Parathyroid adenoma (tissue), 2 donors: Measurements from ENCODE around the gene ARHGAP27.

Experiments used
- H2AFZ ChIP-seq: fragments of 300-600 bp; sonication (generic); one replicate; pipeline ENCODE4 v1.7.0; 2017; ENCODE audit warnings: antibody characterized with exemption, mild to moderate bottlenecking
- H3K27ac ChIP-seq: fragments of 300-600 bp; sonication (generic); one replicate; pipeline ENCODE4 v1.7.0; 2017
- H3K27me3 ChIP-seq: fragments of 300-600 bp; sonication (generic); one replicate; pipeline ENCODE4 v1.7.0; 2017; ENCODE audit warnings: low read length; ENCODE audit not compliant: control insufficient read depth, insufficient read depth
- H3K36me3 ChIP-seq: fragments of 300-600 bp; sonication (generic); one replicate; pipeline ENCODE4 v1.7.0; 2017; ENCODE audit warnings: low read length; ENCODE audit not compliant: control insufficient read depth, insufficient read depth
- H3K4me1 ChIP-seq: fragments of 300-600 bp; sonication (generic); one replicate; pipeline ENCODE4 v1.7.0; 2017; ENCODE audit warnings: control low read depth
- H3K4me2 ChIP-seq: fragments of 300-600 bp; sonication (generic); one replicate; pipeline ENCODE4 v1.7.0; 2017; ENCODE audit warnings: low read length
- H3K4me3 ChIP-seq: fragments of 300-600 bp; sonication (generic); one replicate; pipeline ENCODE4 v1.7.0; 2017; ENCODE audit warnings: low read depth, low read length
- H3K79me2 ChIP-seq: fragments of 300-600 bp; sonication (generic); one replicate; pipeline ENCODE4 v1.7.0; 2017; ENCODE audit warnings: control low read depth
- H3K9ac ChIP-seq: fragments of 300-600 bp; sonication (generic); one replicate; pipeline ENCODE4 v1.7.0; 2017; ENCODE audit warnings: mild to moderate bottlenecking
- H3K9me3 ChIP-seq: fragments of 300-600 bp; sonication (generic); one replicate; pipeline ENCODE4 v1.7.0; 2017; ENCODE audit warnings: low read length; ENCODE audit not compliant: control insufficient read depth
- CTCF ChIP-seq: fragments of 300-600 bp; sonication (generic); IDR thresholded peaks from one replicate; pipeline ENCODE4 v1.7.0; 2017; ENCODE audit warnings: antibody characterized with exemption, mild to moderate bottlenecking
- donor health status: primary hyperparathyroidism.

Gene ARHGAP27

GRCh38 chr17:45391291-45391690, 41.4 kb downstream of the ARHGAP27 start:
- H3K27ac ChIP-seq, result no peak overlapping the region
- H3K4me2 ChIP-seq, result no peak overlapping the region
- H3K36me3 ChIP-seq, result no peaks in the 10 kb centered on the region
- H3K9ac ChIP-seq, result no peak overlapping the region
- H3K4me1 ChIP-seq, result no peaks in the 10 kb centered on the region
- no peak overlapping the region for H2AFZ ChIP-seq
- H3K9me3 ChIP-seq, result no peaks in the 10 kb centered on the region
- no peak overlapping the region for H3K4me3 ChIP-seq
- TF ChIP-seq CTCF, result no peak
- no peaks in the 10 kb centered on the region for H3K79me2 ChIP-seq
- no peaks in the 10 kb centered on the region for H3K27me3 ChIP-seq

GRCh38 chr17:45389354-45389753, 43.3 kb downstream of the ARHGAP27 start:
- Histone ChIP-seq H3K27ac (no peak overlapping the region), H3K9ac (no peak overlapping the region), H3K9me3 (no peaks in the 10 kb centered on the region), H3K4me1 (no peaks in the 10 kb centered on the region), H2AFZ (no peak overlapping the region), H3K4me3 (no peak overlapping the region), H3K4me2 (no peak overlapping the region), H3K79me2 (no peaks in the 10 kb centered on the region), H3K36me3 (no peaks in the 10 kb centered on the region), H3K27me3 (no peaks in the 10 kb centered on the region)
- no peak for TF ChIP-seq CTCF

GRCh38 chr17:45388604-45389325, 43.9 kb downstream of the ARHGAP27 start:
- TF ChIP-seq CTCF, result no peak
- no peaks in the 10 kb centered on the region for H3K36me3 ChIP-seq
- no peaks in the 10 kb centered on the region for H3K27me3 ChIP-seq
- no peaks in the 10 kb centered on the region for H3K9me3 ChIP-seq
- no peaks in the 10 kb centered on the region for H3K79me2 ChIP-seq
- no peak overlapping the region for H3K4me3 ChIP-seq
- H3K9ac ChIP-seq, result no peak overlapping the region
- no peak overlapping the region for H2AFZ ChIP-seq
- no peaks in the 10 kb centered on the region for H3K4me1 ChIP-seq
- no peak overlapping the region for H3K4me2 ChIP-seq
- no peak overlapping the region for H3K27ac ChIP-seq

- TF ChIP-seq CTCF, result no peak
- H3K4me2 ChIP-seq, result no peak overlapping the region
- H3K9ac ChIP-seq, result no peak overlapping the region
These were observed 44.9 kb downstream of the ARHGAP27 start for GRCh38 chr17:45387739-45388138.

GRCh38 chr17:45386178-45386577, 46.5 kb downstream of the ARHGAP27 start:
- Histone ChIP-seq H3K27me3 (no peaks in the 10 kb centered on the region), H3K4me3 (no peak overlapping the region), H3K9me3 (no peaks in the 10 kb centered on the region), H3K27ac (no peak overlapping the region), H3K4me2 (no peak overlapping the region), H3K9ac (no peak overlapping the region), H3K4me1 (no peaks in the 10 kb centered on the region), H3K36me3 (no peaks in the 10 kb centered on the region), H2AFZ (no peak overlapping the region), H3K79me2 (no peaks in the 10 kb centered on the region)
- no peak for TF ChIP-seq CTCF

More at GRCh38 chr17:45387739-45388138, 44.9 kb downstream of the ARHGAP27 start:
- no peaks in the 10 kb centered on the region for H3K4me1 ChIP-seq
- H3K4me3 ChIP-seq, result no peak overlapping the region
- H3K36me3 ChIP-seq, result no peaks in the 10 kb centered on the region
- no peaks in the 10 kb centered on the region for H3K27me3 ChIP-seq
- no peaks in the 10 kb centered on the region for H3K79me2 ChIP-seq
- H3K27ac ChIP-seq, result no peak overlapping the region
- no peak overlapping the region for H2AFZ ChIP-seq
- H3K9me3 ChIP-seq, result no peaks in the 10 kb centered on the region
